Measurements from ENCODE around the gene CCR3. TPM values are rescaled to one million over a fixed set of nuclear protein-coding genes. Genes with fewer than 3 reads are reported as not detected.

CCR3 gene
- total RNA-seq, 1 experiment from 2014 or later: not detected

GRCh38 chr3:46299608-46300460 lies 57.6 kb downstream of the CCR3 start:
- TF ChIP-seq SIN3A (IDR thresholded peaks at IDR 0.05; ENCODE audit: borderline replicate concordance, insufficient read depth, low read depth, low read length) (no peak), CTCF (IDR thresholded peaks at IDR 0.05) (no peak)

GRCh38 chr3:46300461-46300789 lies 58.2 kb downstream of the CCR3 start:
- ChIA-PET CTCF (no interaction called here), POLR2A (no interaction called here)
- Histone ChIP-seq H3K36me3 (ENCODE audit: control insufficient read depth, insufficient read depth, low read length) (no peaks in the 10 kb centered on the region), H3K9me3 (ENCODE audit: control insufficient read depth, insufficient read depth, low read depth, low read length) (no peaks in the 10 kb centered on the region), H3K27ac (ENCODE audit: low read length) (no peak overlapping the region), H3K4me3 (ENCODE audit: low read depth in 2 of 2, low read length in 2 of 2) (no peak overlapping the region), H3K27me3 (ENCODE audit: control insufficient read depth, insufficient read depth, low read length) (peaks cover 4% of the 10 kb centered on the region), H3K4me1 (ENCODE audit: control insufficient read depth, insufficient read depth, low read length) (no peaks in the 10 kb centered on the region)
- DNase-seq (ENCODE audit: low read depth, low spot score): no peak
- intact Hi-C loops (cut with micrococcal nuclease; ENCODE audit: unreplicated experiment) (no loop called here), in situ Hi-C loops (cut with HindIII; ENCODE audit: low pct_unique_long_range_greater_than_20kb, low sequenced_read_pairs) (no loop called here)
- no peak for ATAC-seq
- BruUV-seq (replicated peaks): no TSS peak
- TF ChIP-seq SIN3A (IDR thresholded peaks at IDR 0.05; ENCODE audit: borderline replicate concordance, insufficient read depth, low read depth, low read length) (no peak), CTCF (IDR thresholded peaks at IDR 0.05) (no peak), POLR2AphosphoS5 (IDR thresholded peaks at IDR 0.05; ENCODE audit: low read depth, low read length) (no peak)

More at GRCh38 chr3:46299608-46300460, 57.6 kb downstream of the CCR3 start:
- Histone ChIP-seq H3K36me3 (ENCODE audit: control insufficient read depth, insufficient read depth, low read length) (no peaks in the 10 kb centered on the region), H3K27ac (ENCODE audit: low read length) (no peak overlapping the region), H3K4me3 (ENCODE audit: low read depth in 2 of 2, low read length in 2 of 2) (no peak overlapping the region), H3K9me3 (ENCODE audit: control insufficient read depth, insufficient read depth, low read depth, low read length) (no peaks in the 10 kb centered on the region), H3K4me1 (ENCODE audit: control insufficient read depth, insufficient read depth, low read length) (no peaks in the 10 kb centered on the region), H3K27me3 (ENCODE audit: control insufficient read depth, insufficient read depth, low read length) (peaks cover 4% of the 10 kb centered on the region)
- DNase-seq (ENCODE audit: low read depth, low spot score) (no peak), ATAC-seq (no peak)
- intact Hi-C loops (cut with micrococcal nuclease; ENCODE audit: unreplicated experiment) (no loop called here), in situ Hi-C loops (cut with HindIII; ENCODE audit: low pct_unique_long_range_greater_than_20kb, low sequenced_read_pairs) (no loop called here)
- ChIA-PET CTCF (no interaction called here), POLR2A (no interaction called here)
- no TSS peak for BruUV-seq (replicated peaks)

GRCh38 chr3:46301122-46301835 lies 59.0 kb downstream of the CCR3 start:
- H3K27me3 ChIP-seq (ENCODE audit: control insufficient read depth, insufficient read depth, low read length): peaks cover 2% of the 10 kb centered on the region

More at GRCh38 chr3:46301122-46301835, 59.0 kb downstream of the CCR3 start:
- CTCF ChIA-PET: interaction anchor here (0.7 kb wide), 1 partner anchor 314 kb away, joined by 6 read pairs; no protein-coding TSS in a partner anchor
- H3K36me3 ChIP-seq (ENCODE audit: control insufficient read depth, insufficient read depth, low read length): no peaks in the 10 kb centered on the region
- DNase-seq (ENCODE audit: low read depth, low spot score) (no peak), ATAC-seq (no peak)
- no peak overlapping the region for H3K27ac ChIP-seq (ENCODE audit: low read length)
- intact Hi-C loops (cut with micrococcal nuclease; ENCODE audit: unreplicated experiment): no loop called here
- TF ChIP-seq TCF7L2 (IDR thresholded peaks at IDR 0.05; ENCODE audit: low read depth, low read length) (no peak), SIN3A (IDR thresholded peaks at IDR 0.05; ENCODE audit: borderline replicate concordance, insufficient read depth, low read depth, low read length) (no peak), CTCF (IDR thresholded peaks at IDR 0.05) (no peak), REST (IDR thresholded peaks at IDR 0.05; ENCODE audit: insufficient read depth in 1 of 2, low read depth in 2 of 2, low read length in 1 of 2) (no peak)
- in situ Hi-C loops (cut with HindIII; ENCODE audit: low pct_unique_long_range_greater_than_20kb, low sequenced_read_pairs): no loop called here
- POLR2A ChIA-PET: no interaction called here
- no peak overlapping the region for H3K4me3 ChIP-seq (ENCODE audit: low read depth in 2 of 2, low read length in 2 of 2)
- no peaks in the 10 kb centered on the region for H3K4me1 ChIP-seq (ENCODE audit: control insufficient read depth, insufficient read depth, low read length)
- no peaks in the 10 kb centered on the region for H3K9me3 ChIP-seq (ENCODE audit: control insufficient read depth, insufficient read depth, low read depth, low read length)
- BruUV-seq (replicated peaks): no TSS peak

Measured in Panc1 (cell line).